Measurements from ENCODE around the gene MMRN1.

Gene MMRN1

GRCh38 chr4:89914609-89915550, 20.2 kb downstream of the MMRN1 start:
- DNase-seq (ENCODE audit: low read depth), result peak; percentile 46

- DNase-seq (ENCODE audit: low read depth), result no peak
Measured at GRCh38 chr4:89915937-89916336, 21.3 kb downstream of the MMRN1 start.

- DNase-seq (ENCODE audit: low read depth), result no peak
Measured at GRCh38 chr4:89922848-89923416, 28.3 kb downstream of the MMRN1 start.

- DNase-seq (ENCODE audit: low read depth), result no peak
Measured at GRCh38 chr4:89928838-89929237, 34.2 kb downstream of the MMRN1 start.

GRCh38 chr4:89929425-89930159, 34.9 kb downstream of the MMRN1 start:
- DNase-seq (ENCODE audit: low read depth), result no peak

- no peak for DNase-seq (ENCODE audit: low read depth)
Measured at GRCh38 chr4:89939546-89939945, 44.9 kb downstream of the MMRN1 start.

- DNase-seq (ENCODE audit: low read depth), result peak; percentile 80
Measured at GRCh38 chr4:89939994-89940393, 45.3 kb downstream of the MMRN1 start.

GRCh38 chr4:89942811-89943210, 48.2 kb downstream of the MMRN1 start:
- DNase-seq (ENCODE audit: low read depth), result no peak

GRCh38 chr4:89949782-89950387, 55.2 kb downstream of the MMRN1 start:
- no peak for DNase-seq (ENCODE audit: low read depth)

- no peak for DNase-seq (ENCODE audit: low read depth)
Measured at GRCh38 chr4:89952458-89952857, 57.8 kb downstream of the MMRN1 start.

- no peak for DNase-seq (ENCODE audit: low read depth)
Measured at GRCh38 chr4:89954906-89955695, 60.4 kb downstream of the MMRN1 start.

- no peak for DNase-seq (ENCODE audit: low read depth)
Measured at GRCh38 chr4:89957046-89957926, 62.6 kb downstream of the MMRN1 start.

- DNase-seq (ENCODE audit: low read depth), result no peak
Measured at GRCh38 chr4:89981789-89982334, 87.2 kb downstream of the MMRN1 start.

GRCh38 chr4:89988268-89988667, 93.6 kb downstream of the MMRN1 start:
- DNase-seq (ENCODE audit: low read depth), result no peak

- DNase-seq (ENCODE audit: low read depth), result no peak
Measured at GRCh38 chr4:89992744-89993143, 98.1 kb downstream of the MMRN1 start.

- no peak for DNase-seq (ENCODE audit: low read depth)
Measured at GRCh38 chr4:89994176-89994873, 99.7 kb downstream of the MMRN1 start.

- DNase-seq (ENCODE audit: low read depth), result no peak
Measured at GRCh38 chr4:89995006-89995405, 100.4 kb downstream of the MMRN1 start.

GRCh38 chr4:89995814-89996213, 101.2 kb downstream of the MMRN1 start:
- DNase-seq (ENCODE audit: low read depth), result no peak

GRCh38 chr4:89997171-89997704, 102.6 kb downstream of the MMRN1 start:
- DNase-seq (ENCODE audit: low read depth), result no peak

Data from fibroblast of gingiva (primary cell).